ENCODE data around the gene GAREM1.

GAREM1 gene

DNA sequence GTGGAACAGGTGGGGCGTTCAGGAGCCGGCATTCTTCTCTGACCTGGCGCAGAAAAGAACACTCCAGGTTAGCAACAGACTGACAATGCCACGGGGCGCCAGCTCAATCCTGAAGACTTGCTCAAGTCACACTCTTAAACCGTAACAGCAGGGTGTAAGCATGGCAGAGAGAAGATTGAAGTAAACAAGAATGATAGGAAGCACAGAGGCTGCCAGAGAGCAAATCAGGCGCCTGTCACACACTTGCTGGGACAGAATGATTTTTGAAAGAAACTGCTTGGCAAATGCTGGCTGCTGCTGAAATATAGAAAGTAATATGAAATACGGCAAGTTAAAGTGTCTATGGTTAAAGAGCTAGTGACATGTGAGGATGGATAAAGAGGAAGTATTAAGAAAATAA, 200.3 kb downstream of the GAREM1 start:
- TF ChIP-seq, protein P1, sequence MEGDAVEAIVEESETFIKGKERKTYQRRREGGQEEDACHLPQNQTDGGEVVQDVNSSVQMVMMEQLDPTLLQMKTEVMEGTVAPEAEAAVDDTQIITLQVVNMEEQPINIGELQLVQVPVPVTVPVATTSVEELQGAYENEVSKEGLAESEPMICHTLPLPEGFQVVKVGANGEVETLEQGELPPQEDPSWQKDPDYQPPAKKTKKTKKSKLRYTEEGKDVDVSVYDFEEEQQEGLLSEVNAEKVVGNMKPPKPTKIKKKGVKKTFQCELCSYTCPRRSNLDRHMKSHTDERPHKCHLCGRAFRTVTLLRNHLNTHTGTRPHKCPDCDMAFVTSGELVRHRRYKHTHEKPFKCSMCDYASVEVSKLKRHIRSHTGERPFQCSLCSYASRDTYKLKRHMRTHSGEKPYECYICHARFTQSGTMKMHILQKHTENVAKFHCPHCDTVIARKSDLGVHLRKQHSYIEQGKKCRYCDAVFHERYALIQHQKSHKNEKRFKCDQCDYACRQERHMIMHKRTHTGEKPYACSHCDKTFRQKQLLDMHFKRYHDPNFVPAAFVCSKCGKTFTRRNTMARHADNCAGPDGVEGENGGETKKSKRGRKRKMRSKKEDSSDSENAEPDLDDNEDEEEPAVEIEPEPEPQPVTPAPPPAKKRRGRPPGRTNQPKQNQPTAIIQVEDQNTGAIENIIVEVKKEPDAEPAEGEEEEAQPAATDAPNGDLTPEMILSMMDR (IDR thresholded peaks at IDR 0.05; ENCODE audit: borderline replicate concordance, insufficient read depth, low read depth, low read length) = no peak
- no peak overlapping the region for H3K4me3 ChIP-seq (ENCODE audit: low read depth, low read length)

DNA sequence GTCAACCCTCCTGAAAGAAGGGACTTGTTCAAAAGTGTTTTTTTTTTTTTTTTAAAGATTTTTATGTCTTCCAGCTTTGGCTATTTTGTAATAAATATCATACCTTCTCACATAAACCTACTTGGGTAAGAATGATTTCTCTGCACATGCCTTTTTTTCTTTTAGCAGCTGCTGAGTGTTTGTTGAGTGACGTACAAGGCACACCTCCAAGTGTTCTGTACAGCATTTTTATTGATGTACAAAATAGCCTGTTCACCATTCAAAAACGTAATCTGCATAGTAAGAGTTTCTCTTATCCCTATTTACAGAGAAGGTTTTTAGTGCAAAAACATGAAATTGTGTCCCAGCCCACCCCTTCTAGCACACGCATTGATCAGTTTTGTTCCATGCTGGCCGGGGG, 203.2 kb downstream of the GAREM1 start:
- TF ChIP-seq, protein P1 (IDR thresholded peaks at IDR 0.05; ENCODE audit: borderline replicate concordance, insufficient read depth, low read depth, low read length) = no peak
- H3K4me3 ChIP-seq (ENCODE audit: low read depth, low read length) = no peak overlapping the region

DNA sequence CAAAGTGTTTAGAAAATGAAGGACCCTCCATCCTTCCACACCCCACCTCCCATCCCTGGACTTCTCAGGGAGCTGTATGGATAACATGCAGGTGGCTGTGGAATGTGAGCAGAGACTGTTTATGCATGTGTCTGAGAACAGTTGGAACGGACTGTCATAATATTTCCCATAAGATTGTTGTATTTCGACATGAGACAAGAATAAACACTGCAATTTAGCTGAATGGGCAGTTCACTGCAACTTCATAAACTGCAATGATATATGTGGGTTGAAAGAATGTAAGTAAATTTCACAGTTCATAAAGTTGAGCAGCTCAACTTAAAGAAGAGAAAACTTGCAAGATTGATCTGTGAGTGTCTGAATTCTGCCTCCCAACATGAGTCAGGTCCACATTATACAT, 206.3 kb downstream of the GAREM1 start:
- no peak overlapping the region for H3K4me3 ChIP-seq (ENCODE audit: low read depth, low read length)
- TF ChIP-seq, protein P1 (IDR thresholded peaks at IDR 0.05; ENCODE audit: borderline replicate concordance, insufficient read depth, low read depth, low read length) = no peak

DNA sequence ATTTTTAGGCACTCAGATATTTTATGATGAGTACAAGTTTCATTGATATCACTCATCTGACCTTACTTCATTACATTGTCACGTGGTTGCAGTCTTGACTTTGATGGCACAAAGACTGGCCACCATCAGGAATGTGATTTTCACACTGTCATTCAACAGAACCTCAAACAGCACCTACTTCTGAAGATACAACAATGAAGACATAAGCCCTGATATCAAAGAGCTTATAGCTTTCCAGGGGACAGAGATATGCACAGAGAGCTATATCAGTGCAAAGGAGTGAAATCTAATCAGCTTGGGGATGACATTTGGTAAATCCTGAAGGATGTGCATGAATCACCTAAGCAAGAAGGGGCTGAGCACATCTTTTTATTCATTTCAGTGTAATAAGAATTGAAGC, 208.6 kb downstream of the GAREM1 start:
- TF ChIP-seq, protein P1 (IDR thresholded peaks at IDR 0.05; ENCODE audit: borderline replicate concordance, insufficient read depth, low read depth, low read length) = no peak

DNA sequence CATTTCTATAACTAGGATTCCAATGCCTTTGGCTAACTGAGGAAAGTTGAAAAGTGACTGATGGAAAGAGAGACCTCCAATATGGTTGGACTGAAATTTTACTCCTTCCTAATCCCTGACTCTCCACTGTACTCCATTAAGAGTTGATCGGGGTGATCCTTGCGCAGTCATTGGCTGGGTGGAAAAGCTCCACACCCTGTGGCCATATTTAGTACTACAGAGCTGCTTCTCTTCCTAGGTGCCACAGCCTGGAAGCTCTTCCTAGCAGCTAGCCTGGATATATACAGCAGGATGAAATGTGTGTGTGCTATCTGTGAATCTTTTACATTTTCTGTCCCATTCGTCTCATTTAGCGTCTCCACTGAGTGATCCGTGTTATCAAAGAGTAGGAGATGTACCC, 209.7 kb downstream of the GAREM1 start:
- TF ChIP-seq, protein P1 (IDR thresholded peaks at IDR 0.05; ENCODE audit: borderline replicate concordance, insufficient read depth, low read depth, low read length) = peak; percentile 21; the same call in 1 of the 2 replicates
- no peak overlapping the region for H3K4me3 ChIP-seq (ENCODE audit: low read depth, low read length)

More for the DNA sequence above, 208.6 kb downstream of the GAREM1 start:
- no peak overlapping the region for H3K4me3 ChIP-seq (ENCODE audit: low read depth, low read length)

DNA sequence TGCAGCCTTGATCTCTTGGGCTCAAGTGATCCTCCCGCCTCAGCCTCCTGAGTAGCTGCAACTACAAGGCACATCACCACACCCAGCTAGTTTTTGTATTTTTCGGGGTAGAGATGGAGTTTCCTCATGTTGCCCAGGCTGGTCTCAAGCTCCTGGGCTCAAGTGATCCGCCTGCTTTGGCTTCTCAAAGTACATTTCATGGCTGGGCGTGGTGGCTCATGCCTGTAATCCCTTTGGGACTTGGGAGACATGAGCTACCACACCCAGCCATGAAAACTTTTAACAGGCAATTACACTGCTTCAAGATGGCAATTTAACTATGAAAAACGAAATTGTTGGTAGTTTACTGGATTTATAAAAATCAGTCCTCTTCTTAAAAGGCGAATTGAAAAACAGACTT, 211.1 kb downstream of the GAREM1 start:
- no peak overlapping the region for H3K4me3 ChIP-seq (ENCODE audit: low read depth, low read length)
- TF ChIP-seq, protein P1 (IDR thresholded peaks at IDR 0.05; ENCODE audit: borderline replicate concordance, insufficient read depth, low read depth, low read length) = no peak

DNA sequence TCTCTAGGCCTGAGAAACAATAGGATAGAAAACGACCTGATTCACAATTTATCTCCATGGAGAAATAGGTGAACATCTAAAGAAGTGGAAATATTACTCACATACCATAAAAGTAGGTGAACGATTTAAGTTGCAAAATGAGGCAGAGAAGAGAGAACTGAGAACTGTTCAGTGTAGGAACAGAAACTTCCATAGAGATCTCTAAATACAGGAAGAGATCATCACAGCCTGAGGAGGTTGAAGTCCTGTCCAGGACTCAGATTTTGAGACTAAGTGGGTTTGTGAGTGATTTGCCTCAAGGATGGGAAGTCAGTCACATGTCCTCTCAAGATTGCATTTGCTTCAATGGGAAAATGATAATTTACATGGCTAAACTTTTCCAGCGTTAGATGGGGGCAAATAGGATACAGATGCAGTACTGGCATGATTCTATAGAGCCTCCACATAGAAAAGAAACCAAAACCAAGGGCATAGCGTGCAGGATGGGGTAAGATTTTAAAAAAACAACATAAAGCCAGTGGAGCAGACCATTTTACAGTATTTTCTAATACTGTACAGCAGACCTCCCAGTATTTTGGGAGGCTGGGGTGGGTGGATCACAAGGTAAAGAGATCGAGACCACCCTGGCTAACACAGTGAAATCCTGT, 212.0 kb downstream of the GAREM1 start:
- TF ChIP-seq, protein P1 (IDR thresholded peaks at IDR 0.05; ENCODE audit: borderline replicate concordance, insufficient read depth, low read depth, low read length) = no peak
- no peak overlapping the region for H3K4me3 ChIP-seq (ENCODE audit: low read depth, low read length)
